Thyroid gland (tissue), 4 donors: ENCODE data around the gene OR10P1. TPM values are rescaled to one million over a fixed set of nuclear protein-coding genes. Genes with fewer than 3 reads are reported as not detected.

Experiments used
- DNase-seq, 2 donors: peaks; one replicate each; pipeline ENCODE4 v3.0.0-alpha.2; 2019
- H3K27ac ChIP-seq, 3 donors: fragments of 200-600 bp; sonication (generic); 1 replicate in 2 of 3; 2 replicates in 1 of 3; pipeline ENCODE4 v1.5.1; 2016 to 2019; ENCODE audit warnings: mild to moderate bottlenecking in 1 of 3, moderate library complexity in 1 of 3
- H3K27me3 ChIP-seq: fragments of 200-600 bp; sonication (generic); one replicate; pipeline ENCODE4 v1.5.1; 2019
- H3K36me3 ChIP-seq, 2 donors: fragments of 200-600 bp; sonication (generic); one replicate each; pipeline ENCODE4 v1.5.1; 2016 to 2019
- H3K4me1 ChIP-seq, 2 donors: fragments of 200-600 bp; sonication (generic); one replicate each; pipeline ENCODE4 v1.5.1; 2017 to 2019
- H3K4me3 ChIP-seq, 3 donors: fragments of 200-600 bp; sonication (generic); replicated peaks in 1 of 3; 1 replicate in 2 of 3; 2 replicates in 1 of 3; pipeline ENCODE4 v1.5.1; 2016; ENCODE audit warnings: mild to moderate bottlenecking in 1 of 3
- H3K9me3 ChIP-seq: fragments of 200-600 bp; sonication (generic); one replicate; pipeline ENCODE4 v1.5.1; 2017
- CTCF ChIP-seq, 6 experiments: fragments of 200-600 bp in 3 of 6; fragments of 450-650 bp in 3 of 6; sonication (generic) in 3 of 6; IDR thresholded peaks; one replicate each; pipeline ENCODE4 v1.5.1; 2016 to 2019; ENCODE audit warnings: antibody characterized with exemption in 6 of 6, mild to moderate bottlenecking in 2 of 6, inconsistent platforms in 1 of 6, moderate library complexity in 1 of 6
- POLR2A ChIP-seq, 2 donors: fragments of 450-650 bp; IDR thresholded peaks; one replicate each; pipeline ENCODE4 v1.6.1; 2017; ENCODE audit warnings: antibody characterized with exemption in 2 of 2, mild to moderate bottlenecking in 2 of 2, moderate library complexity in 1 of 2
- WGBS, 2 donors: methylation state at CpG; one replicate each; pipeline ENCODE4 v1.1.5; 2017; 5-methylcytosine and 5-hydroxymethylcytosine counted together
- intact Hi-C: fragments of 100-400 bp; cut with DNase I; formaldehyde crosslinking; loops from one replicate; pipeline ENCODE4 v1.15.1; 2023
- total RNA-seq, 4 donors: library from RNA; depleted of rRNA; stranded (reverse); fragments of >200 nt; gene quantifications; one replicate each; pipeline ENCODE4 v1.2.3, GENCODE V29; 2016

The OR10P1 gene
- total RNA-seq, 4 donors from 2014 or later = not detected

GRCh38 chr12:55651299-55651683 lies 14.6 kb downstream of the OR10P1 start:
- Histone ChIP-seq H3K4me3 (no peak overlapping the region), H3K27me3 (no peaks in the 10 kb centered on the region), H3K27ac (no peak overlapping the region), H3K4me1 (no peaks in the 10 kb centered on the region), H3K9me3 (no peaks in the 10 kb centered on the region), H3K36me3 (no peaks in the 10 kb centered on the region)
- DNase-seq = no peak
- TF ChIP-seq CTCF (IDR thresholded peaks at IDR 0.05) (no peak), POLR2A (IDR thresholded peaks at IDR 0.05) (no peak)
- 68 to 73% methylated on average over 4 to 5 of the region's 5 CpGs for WGBS, 2 donors
- intact Hi-C loops = no loop called here

GRCh38 chr12:55652352-55652751 lies 15.7 kb downstream of the OR10P1 start:
- WGBS, 2 donors = 77 to 94% methylated on average over 3 of the region's 3 CpGs
- intact Hi-C loops = no loop called here
- no peak for DNase-seq
- Histone ChIP-seq H3K4me3 (no peak overlapping the region), H3K27ac (no peak overlapping the region), H3K9me3 (no peaks in the 10 kb centered on the region), H3K4me1 (no peaks in the 10 kb centered on the region), H3K27me3 (no peaks in the 10 kb centered on the region), H3K36me3 (no peaks in the 10 kb centered on the region)
- no peak for TF ChIP-seq CTCF (IDR thresholded peaks at IDR 0.05)
- TF ChIP-seq POLR2A (IDR thresholded peaks at IDR 0.05) = no peak

- H3K4me3 ChIP-seq = no peak overlapping the region
- H3K27ac ChIP-seq = no peak overlapping the region
- intact Hi-C loops = no loop called here
- H3K9me3 ChIP-seq = no peaks in the 10 kb centered on the region
- no peaks in the 10 kb centered on the region for H3K4me1 ChIP-seq
- H3K27me3 ChIP-seq = no peaks in the 10 kb centered on the region
- WGBS, 2 donors = 77 to 78% methylated on average over 3 of the region's 3 CpGs
- no peaks in the 10 kb centered on the region for H3K36me3 ChIP-seq
- DNase-seq = no peak
- TF ChIP-seq CTCF (IDR thresholded peaks at IDR 0.05) (no peak), POLR2A (IDR thresholded peaks at IDR 0.05) (no peak)
Observed at GRCh38 chr12:55653031-55653430, 16.3 kb downstream of the OR10P1 start.

GRCh38 chr12:55654511-55655214 lies 18.0 kb downstream of the OR10P1 start:
- Histone ChIP-seq H3K4me3 (no peak overlapping the region), H3K36me3 (no peaks in the 10 kb centered on the region), H3K27me3 (no peaks in the 10 kb centered on the region), H3K9me3 (no peaks in the 10 kb centered on the region), H3K27ac (no peak overlapping the region), H3K4me1 (no peaks in the 10 kb centered on the region)
- intact Hi-C loops = no loop called here
- WGBS, 2 donors = 93 to 94% methylated on average over 16 to 17 of the region's 17 CpGs
- DNase-seq = no peak
- TF ChIP-seq CTCF (IDR thresholded peaks at IDR 0.05) (no peak), POLR2A (IDR thresholded peaks at IDR 0.05) (no peak)

- Histone ChIP-seq H3K27me3 (no peaks in the 10 kb centered on the region), H3K36me3 (no peaks in the 10 kb centered on the region), H3K9me3 (no peaks in the 10 kb centered on the region), H3K4me1 (no peaks in the 10 kb centered on the region), H3K27ac (no peak overlapping the region), H3K4me3 (no peak overlapping the region)
- intact Hi-C loops = no loop called here
- no peak for TF ChIP-seq CTCF (IDR thresholded peaks at IDR 0.05)
- no peak for TF ChIP-seq POLR2A (IDR thresholded peaks at IDR 0.05)
- 81 to 88% methylated on average over 4 of the region's 4 CpGs for WGBS, 2 donors
- DNase-seq = no peak
Observed at GRCh38 chr12:55657212-55657611, 20.5 kb downstream of the OR10P1 start.
